ENCODE data around the gene KLRB1.
"Not testable (repeated sequence)": the region's sequence is repeated elsewhere in the genome, so short reads cannot be mapped to it uniquely, and the experiment has no call there.

Gene KLRB1

GRCh38 chr12:9619411-9620179 lies 11.9 kb upstream of the KLRB1 start:
- no peak for DNase-seq (ENCODE audit: low read depth)

DNA sequence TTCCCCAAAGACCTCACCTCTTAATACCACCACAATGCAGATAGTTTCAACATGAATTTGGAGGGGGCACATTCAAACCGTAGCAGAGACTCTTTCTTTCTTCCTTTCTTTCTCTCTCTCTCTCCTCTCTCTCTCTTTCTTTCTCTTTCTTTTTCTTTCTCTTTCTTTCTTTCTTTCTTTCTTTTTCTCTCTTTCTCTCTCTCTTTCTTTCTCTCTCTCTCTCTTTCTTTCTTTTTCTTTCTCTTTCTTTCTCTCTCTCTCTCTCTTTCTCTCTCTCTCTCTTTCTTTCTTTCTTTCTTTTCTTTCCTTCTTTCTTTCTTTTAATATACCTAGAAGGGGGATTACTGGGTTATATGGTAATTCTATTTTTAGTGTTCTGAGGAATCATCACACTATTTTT lies 11.2 kb upstream of the KLRB1 start:
- not testable (repeated sequence) for DNase-seq (ENCODE audit: low read depth)

DNA sequence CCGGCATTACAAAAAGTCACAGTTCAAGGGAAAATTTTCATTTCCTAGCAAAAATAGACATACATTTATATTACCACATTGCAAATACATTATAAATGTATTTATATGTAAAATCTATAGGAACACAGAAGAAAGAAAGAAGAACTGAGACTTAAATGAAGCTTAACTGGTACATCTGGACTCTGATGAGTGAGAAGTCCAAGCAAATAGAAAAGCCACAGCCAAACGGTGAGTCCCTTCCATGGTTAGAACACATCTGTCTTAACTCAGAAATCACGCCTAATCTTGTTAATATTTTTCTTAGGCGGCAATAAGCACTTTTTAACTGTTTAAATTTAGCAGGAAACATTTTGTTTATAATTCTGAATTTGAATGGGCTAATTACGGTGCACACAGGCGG lies 9.4 kb upstream of the KLRB1 start:
- no peak for DNase-seq (ENCODE audit: low read depth)

GRCh38 chr12:9615420-9616136 lies 7.9 kb upstream of the KLRB1 start:
- no peak for DNase-seq (ENCODE audit: low read depth)

GRCh38 chr12:9610606-9611005 lies 2.9 kb upstream of the KLRB1 start:
- not testable (repeated sequence) for DNase-seq (ENCODE audit: low read depth)

- no peak for DNase-seq (ENCODE audit: low read depth)
Observed at GRCh38 chr12:9606736-9607372, 862 bp downstream of the KLRB1 start.

GRCh38 chr12:9606247-9606646 lies 1.5 kb downstream of the KLRB1 start:
- DNase-seq (ENCODE audit: low read depth), result no peak

GRCh38 chr12:9605483-9605882 lies 2.2 kb downstream of the KLRB1 start:
- no peak for DNase-seq (ENCODE audit: low read depth)

GRCh38 chr12:9604287-9604686 lies 3.4 kb downstream of the KLRB1 start:
- DNase-seq (ENCODE audit: low read depth), result no peak

- DNase-seq (ENCODE audit: low read depth), result not testable (repeated sequence)
Observed at GRCh38 chr12:9600426-9600825, 7.3 kb downstream of the KLRB1 start.

DNA sequence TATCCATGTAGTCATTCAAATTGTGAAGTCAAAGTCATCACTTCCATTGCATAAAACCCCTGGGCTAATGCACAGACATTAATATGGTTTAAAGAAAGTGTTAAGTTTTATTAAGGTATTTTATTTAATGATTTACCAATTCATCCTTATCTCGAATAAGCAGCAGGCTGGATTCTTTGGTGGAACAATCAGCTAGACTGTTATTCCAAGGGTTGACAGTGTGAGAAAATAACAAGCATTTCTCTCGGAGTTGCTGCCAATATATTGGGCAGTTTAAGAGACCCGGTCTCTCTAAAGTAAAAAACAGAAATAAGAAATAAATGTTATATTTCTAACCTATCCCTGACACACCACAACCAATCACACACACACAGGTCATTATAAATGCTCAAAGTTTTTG lies 9.4 kb downstream of the KLRB1 start:
- no peak for DNase-seq (ENCODE audit: low read depth)

- no peak for DNase-seq (ENCODE audit: low read depth)
Observed at GRCh38 chr12:9597365-9597764, 10.4 kb downstream of the KLRB1 start.

GRCh38 chr12:9590441-9590840 lies 17.3 kb downstream of the KLRB1 start:
- no peak for DNase-seq (ENCODE audit: low read depth)

- no peak for DNase-seq (ENCODE audit: low read depth)
Observed at GRCh38 chr12:9588749-9589148, 19.0 kb downstream of the KLRB1 start.

DNA sequence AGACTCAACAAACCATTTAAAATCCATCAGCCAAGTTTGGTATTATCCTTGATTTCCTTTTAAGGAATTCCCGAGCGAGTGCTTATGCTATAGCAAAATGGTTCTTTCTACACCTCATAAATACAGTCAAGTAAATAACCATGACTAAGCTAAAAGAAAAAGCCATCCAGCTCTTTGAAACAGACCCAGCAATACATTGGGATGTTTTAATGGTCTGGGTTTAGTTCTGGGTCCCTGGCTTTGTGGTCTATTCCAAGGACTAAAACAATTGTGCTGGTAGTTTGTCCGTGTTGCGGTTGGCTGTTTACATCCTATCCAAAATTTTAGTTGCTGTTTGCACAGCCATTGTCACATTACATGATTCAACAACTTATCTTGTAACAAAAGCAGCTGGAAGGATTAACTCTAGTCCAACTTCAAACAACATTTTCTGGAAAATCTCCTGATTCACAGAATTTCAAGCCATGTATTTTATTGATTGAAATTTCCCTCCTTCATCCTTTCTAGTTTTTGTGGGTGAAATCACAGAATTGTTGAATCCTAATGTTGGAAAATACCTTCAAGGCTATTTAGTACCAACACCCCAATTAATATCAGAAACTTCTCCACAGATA lies 19.6 kb downstream of the KLRB1 start:
- no peak for DNase-seq (ENCODE audit: low read depth)

- not testable (repeated sequence) for DNase-seq (ENCODE audit: low read depth)
Observed at GRCh38 chr12:9577729-9578128, 30.0 kb downstream of the KLRB1 start.

- not testable (repeated sequence) for DNase-seq (ENCODE audit: low read depth)
Observed at GRCh38 chr12:9567151-9567550, 40.6 kb downstream of the KLRB1 start.

GRCh38 chr12:9566113-9566512 lies 41.6 kb downstream of the KLRB1 start:
- DNase-seq (ENCODE audit: low read depth), result not testable (repeated sequence)

DNA sequence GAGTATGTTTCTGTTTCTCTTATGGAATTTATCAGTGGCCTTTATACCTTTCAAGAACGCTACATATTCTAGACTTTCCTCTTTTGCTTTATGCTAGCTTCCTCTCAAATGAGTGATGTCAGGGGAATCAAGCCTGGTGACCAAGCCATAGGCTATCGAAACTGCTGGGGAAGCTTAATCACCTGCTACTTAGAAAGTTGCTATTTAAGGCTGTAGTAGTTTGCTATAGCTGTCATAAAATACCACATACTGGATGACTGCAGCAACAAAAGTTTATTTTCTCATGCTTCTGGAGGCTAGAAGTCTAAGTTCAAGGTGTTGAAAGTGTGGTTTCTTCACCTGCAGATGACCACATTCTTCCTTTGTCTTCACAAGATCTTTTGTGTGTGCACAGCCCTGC lies 43.3 kb downstream of the KLRB1 start:
- not testable (repeated sequence) for DNase-seq (ENCODE audit: low read depth)

DNA sequence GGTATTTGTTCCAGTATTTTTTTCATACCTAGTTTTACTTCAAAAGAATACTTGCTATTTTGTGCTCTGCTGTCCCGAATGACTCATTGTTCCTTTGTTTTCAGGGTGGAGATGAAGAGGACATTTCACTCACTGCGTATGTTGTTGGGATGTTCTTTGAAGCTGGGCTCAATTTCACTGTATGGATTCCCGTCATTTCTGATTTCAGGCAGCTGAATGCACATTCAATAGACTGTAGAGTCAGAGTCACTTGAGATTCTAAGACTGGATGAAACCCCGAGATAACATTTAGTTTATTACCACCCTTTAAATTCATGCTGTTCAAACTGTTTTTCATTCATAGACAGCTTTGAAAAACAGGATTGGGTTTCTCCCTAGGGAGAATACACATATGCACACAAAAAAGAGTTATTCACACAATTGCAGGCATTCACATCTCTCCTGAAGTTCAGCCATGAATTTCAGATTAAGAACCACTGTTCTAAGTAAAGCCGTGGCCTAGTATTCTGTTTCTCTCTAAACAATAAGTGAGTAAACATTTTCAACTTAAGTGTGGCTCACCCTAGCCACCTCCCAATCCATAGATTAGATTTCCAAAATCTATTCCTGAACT lies 44.8 kb downstream of the KLRB1 start:
- not testable (repeated sequence) for DNase-seq (ENCODE audit: low read depth)

DNA sequence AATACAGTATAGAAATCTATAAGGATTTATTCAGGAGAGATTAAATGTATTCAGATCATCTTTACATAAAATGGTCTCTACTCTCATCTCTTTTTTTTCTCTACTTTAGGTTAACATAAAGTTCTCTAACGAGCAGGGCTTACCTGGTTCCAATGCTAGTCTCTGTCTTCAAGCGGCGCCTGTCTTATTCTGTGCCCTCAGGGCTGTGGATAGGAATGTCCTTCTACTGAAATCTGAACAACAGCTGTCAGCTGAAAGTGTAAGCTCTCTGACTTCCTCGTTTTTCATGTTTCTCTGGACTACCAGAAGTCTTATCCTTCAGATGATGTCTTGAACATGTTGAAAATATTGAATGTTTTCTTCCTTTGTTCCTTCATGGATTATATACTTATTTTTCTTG lies 62.2 kb downstream of the KLRB1 start:
- DNase-seq (ENCODE audit: low read depth), result not testable (repeated sequence)
